Heart right ventricle (tissue), 16 donors: Measurements from ENCODE around the gene PDPK1. TPM values are rescaled to one million over a fixed set of nuclear protein-coding genes. Genes with fewer than 3 reads are reported as not detected.
"Not testable (repeated sequence)": the region's sequence is repeated elsewhere in the genome, so short reads cannot be mapped to it uniquely, and the experiment has no call there.

Source experiments
- ATAC-seq, 8 donors: fragments of 200-7000 bp; cut with Tn5 transposase; one replicate each; pipeline ENCODE4 v1.9.1; 2020; ENCODE audit warnings: mild to moderate bottlenecking in 8 of 8, moderate library complexity in 8 of 8, moderate number of reproducible peaks in 1 of 8
- DNase-seq, 2 donors: peaks; one replicate each; pipeline ENCODE4 v3.0.0-alpha.2; 2020
- H3K27ac ChIP-seq, 10 donors: fragments of 200-600 bp; sonication (generic) in 2 of 10; one replicate each; pipeline versions ENCODE4 v1.5.0 to v1.8.0; 2020 to 2022; ENCODE audit warnings: mild to moderate bottlenecking in 3 of 10
- H3K27me3 ChIP-seq, 7 donors: fragments of 200-600 bp; one replicate each; pipeline ENCODE4 v1.8.0; 2021 to 2022; ENCODE audit warnings: mild to moderate bottlenecking in 2 of 7
- H3K36me3 ChIP-seq, 9 donors: fragments of 200-600 bp; sonication (generic) in 1 of 9; one replicate each; pipeline versions ENCODE4 v1.5.0 to v1.8.0; 2020 to 2022; ENCODE audit warnings: mild to moderate bottlenecking in 2 of 9
- H3K4me1 ChIP-seq, 9 donors: fragments of 200-600 bp; sonication (generic) in 1 of 9; one replicate each; pipeline versions ENCODE4 v1.5.0 to v1.8.0; 2020 to 2022; ENCODE audit warnings: mild to moderate bottlenecking in 4 of 9
- H3K4me3 ChIP-seq, 10 donors: fragments of 200-600 bp; sonication (generic) in 2 of 10; one replicate each; pipeline versions ENCODE4 v1.5.0 to v1.8.0; 2020 to 2022; ENCODE audit warnings: mild to moderate bottlenecking in 7 of 10, moderate library complexity in 2 of 10
- H3K9me3 ChIP-seq, 11 donors: fragments of 200-600 bp in 10 of 11; sonication (generic) in 2 of 11; one replicate each; pipeline versions ENCODE4 v1.5.0 to v1.8.0; 2013 to 2022; ENCODE audit warnings: mild to moderate bottlenecking in 2 of 11, control low read depth in 1 of 11, moderate library complexity in 1 of 11
- CTCF ChIP-seq, 9 donors: fragments of 200-600 bp; sonication (generic) in 2 of 9; IDR thresholded peaks; one replicate each; pipeline versions ENCODE4 v1.5.0 to v1.8.0; 2021 to 2022; ENCODE audit warnings: antibody characterized with exemption in 9 of 9, mild to moderate bottlenecking in 5 of 9, moderate library complexity in 1 of 9
- WGBS, 2 donors: extraction: QIAGEN DNeasy Blood & Tissue Kit; methylation state at CpG; one replicate each; pipeline ENCODE4 v1.1.7; 2013; ENCODE audit warnings: inconsistent platforms in 1 of 2; 5-methylcytosine and 5-hydroxymethylcytosine counted together
- intact Hi-C, 10 donors: fragments of 100-400 bp; cut with DNase I; formaldehyde crosslinking; loops; one replicate each; pipeline versions ENCODE4 v1.11.1 to v1.14.2; 2022
- polyA plus RNA-seq, 2 donors: library from polyadenylated mRNA; stranded (reverse); fragments of 200-250 nt; gene quantifications; one replicate each; pipeline ENCODE4 v1.2.3, GENCODE V29; 2013
- total RNA-seq, 10 donors: library from RNA; stranded (reverse); fragmentation: NEBNext Ultra II Directional in 3 of 10; extraction: Animal tissue kit (Norgen Biotek cat#: 25700) in 3 of 10; gene quantifications; one replicate each; pipeline versions ENCODE4 v1.2.1 to v1.2.4, GENCODE V29; 2021 to 2023
- donor health status: Arrhythmogenic right ventricular cardiomyopathy.
- donor health status: ischemic (EF 13 %, LVEDD 7.1; RV severe dilation, severe dysfunction).
- donor health status: healthy with polysubstance abuse.
- donor health status: DM: no; HTN: yes; CAD: no.
- donor health status: DM: no; HTN: no; CAD: no.
- donor health status: ischemic (EF 25% LVEDD 6.9; RV normal size, moderate dysfunction).
- donor health status: ischemic (EF 25% LVEDD 5.7; RV mildly dilated, moderate dysfunction).
- donor health status: healthy.
- donor health status: DM: yes; HTN: yes; CAD: no.
- donor health status: Ischemic cardiomyopathy.
- donor health status: ischemic (EF 35%, LVEDD 5.7; RV mildly dilated, moderate dysfunction).
- donor health status: nonischemic (EF 11% LVEDD 7.7; RV severe dilation, severe dysfunction).
- donor health status: DM: yes; HTN: yes; CAD: no.
- donor health status: PGD.
- donor health status: ischemic (EF 29% LVEDD 5.4; RV normal size, mild dysfunction).
- donor health status: nonischemic (EF 23%, LVEDD 6.1; RV moderate dilation, normal function).

PDPK1 gene
- total and polyA plus RNA-seq, 12 donors: 11.0 to 47.7 (median 37.8) TPM

- TF ChIP-seq CTCF (IDR thresholded peaks at IDR 0.05): no peak
- Histone ChIP-seq H3K4me1 (peaks cover 0 to 61% (median 43%) of the 10 kb centered on the region in 9 donors), H3K36me3 (peaks cover 0 to 5% (median 0%) of the 10 kb centered on the region in 9 donors), H3K9me3 (no peaks in the 10 kb centered on the region), H3K27ac (peak overlapping the region in 3 of 10 donors; percentile 9 to 94 (median 90)), H3K27me3 (no peaks in the 10 kb centered on the region), H3K4me3 (no peak overlapping the region)
- ATAC-seq (no peak), DNase-seq (no peak)
- WGBS, 2 donors: 69 to 76% methylated on average over 9 of the region's 9 CpGs
- intact Hi-C loops: no loop called here
Observed at GRCh38 chr16:2535625-2536013, 2.2 kb upstream of the PDPK1 start.

DNA sequence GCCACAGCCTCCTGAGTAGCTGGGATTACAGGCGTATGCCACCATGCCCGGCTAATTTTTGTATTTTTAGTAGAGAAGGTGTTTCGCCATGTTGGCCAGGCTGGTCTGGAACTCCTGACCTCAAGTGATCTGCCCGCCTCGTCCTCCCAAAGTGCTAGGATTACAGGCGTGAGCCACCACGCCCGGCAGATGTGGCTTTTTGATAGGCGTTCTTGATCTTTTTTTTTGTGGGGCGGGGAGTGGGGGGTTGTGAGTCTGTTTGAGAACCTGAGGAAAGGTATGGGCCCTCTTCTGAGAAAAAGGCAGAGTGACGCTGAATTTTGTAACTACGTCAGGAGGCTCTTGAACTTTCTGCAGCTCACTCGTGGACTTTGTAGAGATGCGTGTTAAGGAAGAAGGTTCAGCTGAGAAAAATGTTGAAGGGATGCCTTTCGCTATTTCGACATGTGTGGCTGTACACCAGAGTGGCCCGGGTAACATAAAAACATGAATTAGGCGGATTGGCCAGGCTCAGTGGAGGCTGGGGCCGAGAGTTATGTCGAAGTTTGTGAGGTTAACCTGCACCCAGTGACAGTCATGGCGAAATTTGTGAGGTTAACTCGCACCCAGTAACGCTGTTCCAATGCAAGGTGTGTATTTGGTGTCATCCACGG lies 1.5 kb downstream of the PDPK1 start:
- H3K27me3 ChIP-seq, DNase-seq, ATAC-seq, intact Hi-C loops, H3K9me3 ChIP-seq, H3K36me3 ChIP-seq: not testable (repeated sequence)
- Histone ChIP-seq H3K27ac (peak overlapping the region in 2 of 10 donors; percentile 20 to 43), H3K4me1 (peaks cover 0 to 57% (median 35%) of the 10 kb centered on the region in 9 donors), H3K4me3 (peak overlapping the region in 7 of 10 donors; percentile 38 to 75 (median 61))
- WGBS, 2 donors: 85 to 86% methylated on average over 24 of the region's 24 CpGs

- WGBS, 2 donors: 52 to 60% methylated on average over 14 of the region's 14 CpGs
- DNase-seq, H3K9me3 ChIP-seq, H3K36me3 ChIP-seq, intact Hi-C loops, H3K27me3 ChIP-seq, ATAC-seq: not testable (repeated sequence)
- TF ChIP-seq CTCF (IDR thresholded peaks at IDR 0.05): peak in 7 of 9 donors; percentile 41 to 58 (median 50)
- Histone ChIP-seq H3K27ac (peak overlapping the region in 1 of 10 donors; percentile 20), H3K4me3 (peak overlapping the region in 3 of 10 donors; percentile 52 to 73 (median 58)), H3K4me1 (peaks cover 0 to 54% (median 35%) of the 10 kb centered on the region in 9 donors)
Observed at GRCh38 chr16:2539845-2540458, 2.1 kb downstream of the PDPK1 start.

DNA sequence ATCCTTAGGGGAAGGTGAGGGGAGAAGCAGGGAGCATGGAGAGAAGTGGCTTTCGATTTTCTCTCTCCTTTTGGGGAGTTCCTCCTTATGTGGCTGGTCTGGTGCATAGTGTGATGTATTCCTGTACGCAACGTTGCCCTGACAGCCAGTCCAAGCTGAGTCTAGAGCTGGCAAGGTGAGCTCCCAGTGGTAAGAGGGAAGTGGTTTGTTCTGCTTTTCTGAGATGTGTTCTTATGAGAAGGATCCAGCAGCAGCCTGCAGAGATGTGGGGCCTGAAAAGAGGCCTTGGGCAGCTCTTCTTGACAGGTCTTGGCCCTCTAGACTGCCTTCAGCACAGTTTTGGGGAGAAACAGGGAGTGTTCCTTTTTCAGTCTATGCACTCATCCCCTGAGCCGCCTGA lies 3.1 kb downstream of the PDPK1 start:
- H3K4me3 ChIP-seq, ATAC-seq, H3K27ac ChIP-seq, intact Hi-C loops, DNase-seq, H3K9me3 ChIP-seq, H3K36me3 ChIP-seq, H3K27me3 ChIP-seq: not testable (repeated sequence)
- H3K4me1 ChIP-seq: peaks cover 0 to 54% (median 42%) of the 10 kb centered on the region in 9 donors
- 59 to 76% methylated on average over 3 to 4 of the region's 4 CpGs for WGBS, 2 donors

DNA sequence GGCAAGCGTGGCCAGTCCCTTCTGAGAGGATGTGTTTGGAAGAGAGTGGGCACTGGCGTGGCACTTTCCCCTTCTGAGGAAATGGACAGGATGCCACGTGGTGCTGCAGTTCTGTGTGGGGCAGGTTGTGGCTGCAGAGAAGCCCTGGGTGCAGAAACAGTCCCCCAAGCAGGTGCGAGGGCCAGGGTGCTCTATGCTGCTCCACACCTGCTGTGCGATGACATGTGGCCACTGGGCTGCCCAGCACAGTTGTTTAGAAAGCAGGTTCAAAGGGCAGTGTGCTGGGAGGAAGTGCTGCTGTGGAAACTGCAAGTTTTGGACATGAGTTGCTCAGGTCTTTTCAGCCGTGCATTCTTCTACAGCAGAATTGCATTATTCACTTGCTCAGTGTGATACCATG lies 3.6 kb downstream of the PDPK1 start:
- H3K4me3 ChIP-seq, H3K9me3 ChIP-seq, intact Hi-C loops, DNase-seq, H3K36me3 ChIP-seq, H3K27me3 ChIP-seq, H3K27ac ChIP-seq, ATAC-seq: not testable (repeated sequence)
- WGBS, 2 donors: 46 to 60% methylated on average over 4 to 6 of the region's 6 CpGs
- peaks cover 0 to 56% (median 42%) of the 10 kb centered on the region in 9 donors for H3K4me1 ChIP-seq

DNA sequence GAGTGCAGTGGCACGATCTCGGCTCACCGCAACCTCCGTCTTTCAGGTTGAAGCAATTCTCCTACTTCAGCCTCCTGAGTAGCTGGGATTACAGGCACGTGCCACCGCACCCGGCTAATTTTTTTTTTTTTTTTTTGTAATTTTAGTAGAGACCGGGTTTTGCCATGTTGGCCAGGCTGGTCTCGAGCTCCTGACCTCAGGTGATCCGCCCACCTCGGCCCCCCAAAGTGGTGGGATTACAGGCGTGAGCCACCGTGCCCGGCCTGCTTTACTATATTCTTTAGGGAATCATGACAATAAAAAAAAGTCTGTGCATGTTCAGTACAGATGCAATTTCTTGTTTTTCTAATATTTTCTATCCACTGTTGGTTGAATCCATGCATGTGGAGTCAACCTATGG lies 6.0 kb downstream of the PDPK1 start:
- H3K27me3 ChIP-seq, H3K9me3 ChIP-seq, ATAC-seq, H3K4me3 ChIP-seq, DNase-seq, H3K36me3 ChIP-seq, H3K27ac ChIP-seq, intact Hi-C loops: not testable (repeated sequence)
- WGBS, 2 donors: 88 to 91% methylated on average over 14 of the region's 14 CpGs
- peaks cover 0 to 46% (median 30%) of the 10 kb centered on the region in 9 donors for H3K4me1 ChIP-seq

GRCh38 chr16:2550283-2550878 lies 12.6 kb downstream of the PDPK1 start:
- no CpG with 5 or more reads among the region's 14 CpGs for WGBS, 2 donors
- H3K27ac ChIP-seq, H3K27me3 ChIP-seq, H3K4me3 ChIP-seq, DNase-seq, intact Hi-C loops, H3K9me3 ChIP-seq, H3K36me3 ChIP-seq, ATAC-seq: not testable (repeated sequence)
- peaks cover 0 to 13% (median 5%) of the 10 kb centered on the region in 9 donors for H3K4me1 ChIP-seq

- ATAC-seq, intact Hi-C loops, H3K4me3 ChIP-seq, DNase-seq, H3K36me3 ChIP-seq, H3K9me3 ChIP-seq, H3K27ac ChIP-seq, H3K4me1 ChIP-seq, H3K27me3 ChIP-seq: not testable (repeated sequence)
- 73 to 74% methylated on average over 11 of the region's 17 CpGs for WGBS, 2 donors
Observed at GRCh38 chr16:2551420-2551889, 13.6 kb downstream of the PDPK1 start.
